Erythroblast (primary cell): ENCODE results near the gene NDE1.

Source experiments
- GATA1 ChIP-seq: IDR thresholded peaks from 2 replicates; pipeline ENCODE4 v1.6.1; 2011; ENCODE audit warnings: low read depth, mild to moderate bottlenecking, control low read depth, low read length, moderate library complexity
- POLR2A ChIP-seq: IDR thresholded peaks from 2 replicates; pipeline ENCODE4 v1.6.1; 2011; ENCODE audit warnings: mild to moderate bottlenecking, low read length

- TF ChIP-seq POLR2A (no peak), GATA1 (no peak)
These were observed 36.2 kb downstream of the NDE1 start for GRCh38 chr16:15686287-15686686.
